NCI-H2107 treated with DMSO at 0.1 percent for 48 hours (cell line): ENCODE data around the gene FAM209A.
"Not testable (repeated sequence)": the region's sequence is repeated elsewhere in the genome, so short reads cannot be mapped to it uniquely, and the experiment has no call there.

ENCODE experiments used
- DNase-seq: peaks from one replicate; lab custom pipeline; 2025; ENCODE audit not compliant: unreplicated experiment; lab: John Stamatoyannopoulos, UW

FAM209A gene, protein sequence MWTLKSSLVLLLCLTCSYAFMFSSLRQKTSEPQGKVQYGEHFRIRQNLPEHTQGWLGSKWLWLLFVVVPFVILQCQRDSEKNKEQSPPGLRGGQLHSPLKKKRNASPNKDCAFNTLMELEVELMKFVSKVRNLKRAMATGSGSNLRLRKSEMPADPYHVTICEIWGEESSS

DNA sequence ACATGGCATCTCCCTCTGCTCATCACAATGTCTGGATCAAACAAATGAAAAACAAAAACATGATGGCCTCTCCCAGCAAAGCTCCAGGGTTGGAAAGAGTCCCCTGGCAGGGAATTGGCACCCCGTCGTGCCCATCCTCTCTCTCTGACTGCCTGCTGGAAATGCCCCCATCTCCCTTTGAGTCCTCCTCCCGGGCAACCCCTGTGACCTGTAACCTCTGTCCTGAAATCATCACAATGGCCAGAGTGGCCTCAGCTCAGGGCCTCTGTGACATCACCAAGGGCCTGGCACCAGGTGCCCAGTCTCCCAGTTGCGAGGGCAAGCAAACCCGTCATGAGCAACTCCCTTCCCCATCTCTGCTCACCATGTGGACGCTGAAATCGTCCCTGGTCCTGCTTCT is at the start of gene FAM209A:
Gene FAM209A (plus strand): TSS at position 301 of the 400 bp plus-strand sequence. CDS start 65 bp downstream, at position 366.
- DNase-seq, result not testable (repeated sequence)

DNA sequence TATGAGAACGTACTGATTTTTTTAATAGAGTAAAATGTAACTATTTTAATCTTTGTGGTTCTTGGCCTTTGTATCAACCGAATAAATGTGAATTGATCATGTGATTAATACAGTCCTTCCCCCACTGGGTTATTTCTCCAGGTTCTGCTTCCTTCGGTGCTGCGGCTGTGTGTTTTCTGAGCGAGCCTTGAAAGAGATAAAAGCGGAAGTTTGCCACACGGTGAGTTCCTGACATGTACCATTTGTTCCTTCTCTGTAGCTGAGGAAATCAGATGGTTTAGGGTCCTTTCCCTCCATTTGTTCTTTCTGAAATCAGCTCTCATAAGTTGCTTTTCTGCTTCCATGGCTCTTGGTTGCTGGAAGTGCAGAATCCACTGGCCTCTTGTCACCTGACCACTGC is 40.6 kb upstream of the FAM209A start:
- no peak for DNase-seq

DNA sequence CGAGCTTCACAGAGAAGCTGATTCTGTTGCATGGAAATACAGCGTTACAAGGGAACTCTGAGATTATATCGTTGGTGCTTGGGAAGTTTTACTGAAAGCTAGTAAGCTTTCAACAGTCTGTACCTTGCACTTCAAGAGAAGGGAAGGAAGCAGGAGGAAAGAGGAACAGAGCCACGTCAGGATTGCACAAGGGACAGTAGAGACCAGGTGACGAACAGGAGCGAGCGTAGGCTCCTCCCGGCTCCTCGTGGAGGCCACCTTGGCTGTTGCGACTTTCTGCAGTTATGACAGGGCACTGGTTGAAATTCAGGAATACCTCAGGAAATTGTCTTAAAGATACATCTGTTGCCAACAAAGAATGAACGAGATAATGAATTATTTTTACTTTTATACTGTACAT is 37.3 kb upstream of the FAM209A start:
- DNase-seq, result no peak

DNA sequence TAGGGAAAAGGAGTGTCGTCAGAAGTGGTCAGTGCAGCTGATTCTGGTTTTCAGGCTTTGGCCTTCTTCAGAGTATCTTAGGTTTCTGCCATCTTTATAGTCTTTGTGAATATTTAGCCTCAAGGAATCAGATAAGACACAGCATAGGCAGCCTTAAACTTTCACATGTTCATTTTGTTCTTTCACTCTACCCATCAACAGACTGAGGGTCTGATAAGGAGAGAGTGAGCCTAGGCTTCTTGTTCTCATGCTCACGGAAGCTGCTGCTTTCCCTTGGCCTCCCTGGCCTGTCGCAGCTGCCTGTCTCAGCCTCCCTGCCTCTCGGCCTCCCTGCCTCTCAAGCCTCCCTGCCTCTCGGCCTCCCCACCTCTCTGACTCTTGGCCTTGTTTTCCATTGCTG is 36.0 kb upstream of the FAM209A start:
- no peak for DNase-seq

DNA sequence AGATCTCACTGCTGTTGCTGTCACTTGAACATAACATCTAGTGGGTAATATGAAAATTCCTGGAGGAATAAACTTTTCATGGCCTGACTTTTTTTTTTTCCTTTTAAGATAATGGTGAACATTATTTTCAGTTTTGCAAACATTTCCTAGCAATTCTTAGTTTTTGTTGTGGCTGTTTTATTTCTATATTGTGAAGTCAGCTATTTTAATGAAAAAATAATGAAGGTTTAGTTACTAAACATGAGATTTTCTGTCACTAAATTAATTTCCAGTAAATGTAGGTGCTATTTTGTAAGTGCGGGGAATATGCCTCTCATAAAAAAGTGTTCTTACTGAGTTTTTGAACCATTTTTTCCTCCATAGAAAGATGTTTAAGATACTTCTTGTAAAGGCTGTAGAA is 23.4 kb upstream of the FAM209A start:
- DNase-seq, result no peak

DNA sequence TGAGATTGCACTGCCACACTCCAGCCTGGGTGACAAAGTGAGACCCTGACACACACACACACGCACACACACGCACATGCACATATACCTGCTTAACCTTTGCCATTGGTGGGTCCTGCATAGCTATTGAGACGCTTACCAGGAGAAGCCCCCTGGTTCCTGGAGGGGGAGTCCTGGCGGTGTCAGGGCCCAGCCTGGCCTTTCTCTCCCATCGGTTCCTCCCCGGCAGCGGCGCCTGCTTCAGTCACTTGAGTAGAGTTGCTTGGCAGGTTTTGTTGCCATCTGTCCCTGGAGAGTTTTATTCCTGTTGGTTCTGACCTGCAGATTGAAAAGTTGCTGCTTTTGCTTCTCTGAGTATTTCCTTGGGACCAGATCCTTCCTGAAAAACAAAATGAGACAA is 20.6 kb upstream of the FAM209A start:
- DNase-seq, result no peak

DNA sequence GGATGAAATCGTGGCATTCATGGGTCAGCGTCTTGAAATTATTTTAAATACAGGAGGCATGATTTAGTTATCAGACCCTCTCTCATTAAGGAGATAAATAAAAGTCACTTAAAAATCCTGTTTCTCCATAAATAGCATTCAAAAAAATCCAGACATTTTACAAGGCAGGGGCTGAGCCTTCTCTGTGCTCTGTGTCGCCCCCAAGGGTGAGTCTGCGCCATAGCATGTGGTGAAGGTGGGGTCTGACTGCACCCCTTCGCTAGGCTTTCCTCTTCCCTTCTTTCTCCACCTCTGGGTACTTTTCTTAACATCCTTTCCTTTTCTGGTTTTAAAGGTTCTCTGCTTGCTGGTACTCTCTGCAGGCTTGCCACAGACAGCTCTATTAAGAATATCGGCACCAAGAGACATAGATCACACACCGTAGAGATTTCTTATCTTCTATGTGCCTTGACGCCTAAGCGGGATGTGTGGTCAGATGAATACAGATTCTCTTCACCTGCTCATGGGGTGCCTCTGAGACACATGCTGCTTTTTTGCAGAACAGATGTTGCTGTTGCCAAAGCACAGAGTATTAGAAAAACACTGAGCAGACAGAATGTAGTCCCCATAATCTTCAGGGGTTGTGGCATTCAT is 20.1 kb upstream of the FAM209A start:
- no peak for DNase-seq

DNA sequence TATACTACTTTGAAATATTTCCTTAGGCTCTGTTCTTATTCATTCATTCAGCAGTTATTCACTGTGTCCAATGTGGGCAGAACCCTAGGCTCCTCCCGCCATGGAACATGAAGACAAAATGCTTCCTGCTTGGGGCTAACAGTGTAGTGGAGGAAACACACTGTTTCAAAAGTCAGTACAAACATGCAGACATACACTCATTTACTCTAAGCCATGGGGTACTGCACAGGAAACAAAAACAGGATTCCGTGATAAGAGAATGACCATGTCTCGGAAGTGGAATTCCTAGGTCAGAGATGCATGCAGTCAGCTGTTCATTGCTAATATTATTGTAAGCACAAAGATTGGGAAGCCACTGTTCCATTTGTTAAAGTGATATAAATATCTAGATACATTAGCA is 18.4 kb upstream of the FAM209A start:
- no peak for DNase-seq

DNA sequence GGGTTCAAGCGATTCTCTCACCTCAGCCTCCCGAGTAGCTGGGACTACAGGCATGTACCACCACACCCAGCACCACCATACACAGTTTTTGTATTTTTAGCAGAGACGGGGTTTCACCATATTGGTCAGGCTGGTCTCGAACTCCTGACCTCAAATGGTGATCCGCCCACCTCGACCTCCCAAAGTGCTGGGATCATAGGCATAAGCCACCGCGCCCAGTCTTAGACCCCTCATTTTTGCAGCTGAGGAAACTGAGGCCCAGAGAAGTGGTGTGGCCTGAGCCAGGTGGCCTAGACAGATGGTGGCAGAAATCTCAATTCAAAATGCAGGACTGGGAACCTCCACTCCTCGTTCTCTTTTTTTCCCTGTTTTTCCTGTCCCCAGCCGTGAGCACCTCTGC is 12.6 kb upstream of the FAM209A start:
- no peak for DNase-seq

DNA sequence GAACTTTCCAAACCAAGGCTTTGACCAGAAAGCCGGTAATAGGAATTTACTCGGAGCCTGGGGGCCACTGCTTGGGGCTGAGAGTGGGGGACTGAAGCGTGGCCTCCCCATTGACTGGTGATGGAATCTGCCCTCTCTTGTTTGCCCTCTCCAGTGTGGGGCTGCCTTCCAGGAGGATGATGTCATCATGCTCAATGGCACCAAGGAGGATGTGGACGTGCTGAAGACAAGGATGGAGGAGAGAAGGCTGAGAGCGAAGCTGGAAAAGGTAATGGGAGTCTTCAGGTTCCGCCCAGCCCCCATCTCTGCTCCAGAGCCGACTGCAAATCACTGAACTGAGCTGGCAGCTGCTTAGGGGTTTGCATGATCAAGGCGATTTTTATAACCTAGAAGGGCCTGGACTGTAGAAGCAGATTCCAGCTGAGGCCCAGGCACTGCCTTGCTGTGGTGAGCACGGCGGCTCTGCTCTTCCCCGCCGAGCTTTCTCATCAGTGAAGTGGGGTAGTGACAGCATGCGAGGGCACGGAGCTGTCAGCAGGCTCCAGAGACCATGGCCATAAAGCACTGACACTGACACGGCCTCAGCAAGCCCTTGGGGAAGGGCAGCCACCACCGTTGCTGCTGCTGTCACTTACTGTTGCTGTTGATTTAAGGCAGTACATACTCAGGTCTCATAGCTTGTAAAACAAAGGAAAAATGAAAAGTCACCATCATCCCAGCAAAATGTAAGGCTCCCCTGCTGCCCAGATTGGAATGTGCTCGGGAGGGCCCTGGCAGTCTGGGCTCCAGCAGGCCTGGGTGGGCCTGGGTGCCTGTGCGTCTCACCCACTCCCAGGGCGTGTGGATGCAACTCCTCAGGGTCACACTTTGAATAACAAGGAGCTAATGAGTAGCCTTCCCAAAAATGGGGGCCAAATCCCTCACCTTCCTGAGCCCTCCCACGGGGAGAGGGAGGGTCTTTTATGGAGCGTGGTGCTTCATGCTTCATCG is 11.1 kb upstream of the FAM209A start:
- no peak for DNase-seq

DNA sequence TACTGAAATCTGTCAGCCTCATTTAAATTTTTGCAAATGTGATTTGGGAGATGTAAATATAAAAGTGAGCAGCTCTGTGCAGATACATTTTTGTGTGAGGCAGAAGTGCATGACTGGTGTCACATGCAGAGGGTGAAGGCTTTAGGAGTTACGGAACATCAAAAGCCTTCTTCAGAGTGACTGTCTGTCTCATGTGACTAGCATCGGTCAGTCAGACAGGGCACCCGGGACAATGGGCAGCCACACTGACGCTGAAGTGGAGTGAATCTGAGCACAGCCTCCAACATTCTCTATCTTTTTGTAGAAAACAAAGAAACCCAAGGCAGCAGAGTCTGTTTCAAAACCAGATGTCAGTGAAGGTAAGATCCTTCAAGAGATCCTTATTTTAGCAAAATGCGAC is 7.9 kb upstream of the FAM209A start:
- DNase-seq, result no peak

DNA sequence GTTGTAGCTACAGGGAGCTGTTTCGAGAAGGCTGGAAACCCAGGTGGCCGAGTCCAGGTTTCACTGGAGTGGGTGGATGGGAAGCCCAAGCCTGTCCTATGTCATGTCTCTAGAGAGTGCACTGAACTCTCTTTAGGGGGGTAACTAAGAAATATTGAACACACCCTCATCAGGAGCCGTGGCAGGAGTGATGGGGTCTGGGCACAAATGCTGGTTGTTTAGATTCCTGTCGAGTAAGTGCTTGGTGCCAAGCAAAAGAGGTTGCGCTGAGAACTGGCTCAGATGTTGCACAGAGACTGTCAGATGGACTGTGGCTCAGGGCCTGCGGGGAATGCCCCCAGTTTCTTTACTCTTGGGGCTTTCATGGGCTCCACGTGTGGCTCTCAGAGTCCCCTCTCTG is 7.3 kb upstream of the FAM209A start:
- no peak for DNase-seq

DNA sequence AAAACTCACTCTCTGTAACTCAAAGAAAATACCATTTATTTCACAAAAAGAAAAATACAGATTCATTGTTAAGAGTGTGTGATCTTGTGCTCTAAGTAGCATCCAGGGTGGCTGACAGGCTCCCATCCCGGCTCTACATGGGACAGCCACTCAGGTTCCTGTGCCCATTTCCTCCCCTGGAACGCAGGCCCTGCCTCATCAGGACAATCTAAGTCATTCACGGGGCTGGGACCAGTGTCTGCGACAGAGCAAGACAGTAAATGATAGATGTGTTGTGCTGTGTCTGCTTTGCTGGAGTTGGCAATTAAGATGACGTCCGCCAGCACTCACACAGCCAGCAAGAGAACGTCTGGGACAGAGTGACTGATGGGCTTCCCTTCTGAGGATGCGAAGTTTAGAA is 6.9 kb upstream of the FAM209A start:
- no peak for DNase-seq

DNA sequence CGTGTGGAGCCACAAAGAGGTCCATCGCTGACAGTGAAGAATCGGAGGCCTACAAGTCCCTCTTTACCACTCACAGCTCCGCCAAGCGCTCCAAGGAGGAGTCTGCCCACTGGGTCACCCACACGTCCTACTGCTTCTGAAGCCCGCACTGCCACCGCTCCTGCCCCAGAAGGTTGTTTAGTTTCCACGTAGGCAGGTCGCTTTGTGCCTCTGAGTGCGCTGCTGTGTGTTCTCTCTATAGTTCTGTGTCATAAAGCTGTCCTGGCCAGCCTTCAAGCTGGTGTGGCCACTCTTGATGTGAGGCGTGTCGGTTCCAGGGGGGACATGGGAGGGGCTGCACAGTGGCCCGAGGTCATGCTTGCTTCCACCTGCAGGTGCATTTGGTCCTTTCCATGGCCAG is 6.4 kb upstream of the FAM209A start:
- no peak for DNase-seq

DNA sequence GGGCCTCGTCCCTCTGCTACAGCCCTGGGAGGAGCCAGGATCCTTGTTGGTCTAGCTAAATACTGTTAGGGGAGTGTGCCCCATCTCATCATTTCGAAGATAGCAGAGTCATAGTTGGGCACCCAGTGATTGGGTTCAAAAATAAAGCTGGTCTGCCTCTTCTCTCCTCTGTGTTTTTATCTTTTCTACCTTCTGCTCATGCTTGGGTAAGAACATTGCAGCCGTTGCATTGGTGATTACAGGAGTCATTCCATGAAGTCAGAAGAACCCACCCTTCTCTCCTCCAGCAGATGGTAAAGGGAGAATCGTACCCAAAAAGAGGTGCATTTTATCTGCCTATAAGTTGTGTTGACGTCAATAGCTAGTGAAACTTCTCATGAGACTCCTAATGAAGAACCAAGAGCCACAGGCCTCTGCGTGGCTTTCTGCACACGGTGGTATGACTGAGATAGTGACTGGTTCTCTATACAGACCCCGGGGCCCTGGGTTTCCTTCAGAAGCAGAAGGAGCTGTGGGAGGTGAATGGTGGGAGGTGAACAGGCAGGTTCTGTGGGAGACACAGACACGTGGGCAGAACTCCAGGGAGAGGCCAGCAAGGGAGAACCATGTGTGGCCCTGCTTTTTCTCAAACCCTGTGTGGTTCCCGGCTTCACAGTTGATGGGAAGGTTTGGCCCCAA is 5.7 kb upstream of the FAM209A start:
- DNase-seq, result no peak

DNA sequence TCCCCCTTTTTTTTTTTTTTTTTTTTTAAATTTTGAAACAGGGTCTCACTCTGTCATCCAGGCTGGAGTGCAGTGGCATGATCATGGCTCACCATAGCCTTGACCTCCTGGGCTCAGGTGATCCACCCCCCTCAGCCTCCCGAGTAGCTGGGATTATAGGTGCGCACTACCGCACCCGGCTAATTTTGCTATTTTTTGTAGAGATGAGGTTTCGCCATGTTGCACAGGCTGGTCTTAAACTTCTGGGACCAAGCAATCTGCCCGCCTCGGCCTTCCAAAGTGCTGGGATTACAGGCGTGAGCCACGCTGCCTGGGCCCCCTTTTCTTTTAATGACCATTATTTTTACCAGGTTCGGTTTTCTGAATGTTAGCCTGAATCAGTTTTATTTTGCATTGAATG is 5.0 kb upstream of the FAM209A start:
- DNase-seq, result no peak

DNA sequence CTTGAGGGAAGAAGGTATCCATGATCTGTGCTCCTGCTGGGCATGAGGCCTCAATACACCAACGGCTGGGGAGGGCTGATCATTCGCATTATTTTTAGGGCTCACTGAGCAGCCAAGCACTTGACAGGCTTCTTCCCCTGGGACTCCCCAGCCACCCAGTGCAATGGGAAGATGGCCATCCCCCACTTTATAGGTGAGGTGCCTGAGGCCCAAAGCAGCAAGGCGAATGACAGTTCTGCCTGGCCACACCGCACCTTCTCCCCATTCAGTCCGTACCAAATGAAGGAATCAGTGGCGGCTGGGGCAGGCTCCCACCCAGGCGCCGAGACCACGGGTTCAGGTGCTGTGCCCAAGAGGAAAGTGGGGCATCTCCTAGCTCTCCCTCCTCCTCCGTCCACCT is 4.4 kb upstream of the FAM209A start:
- DNase-seq, result no peak

DNA sequence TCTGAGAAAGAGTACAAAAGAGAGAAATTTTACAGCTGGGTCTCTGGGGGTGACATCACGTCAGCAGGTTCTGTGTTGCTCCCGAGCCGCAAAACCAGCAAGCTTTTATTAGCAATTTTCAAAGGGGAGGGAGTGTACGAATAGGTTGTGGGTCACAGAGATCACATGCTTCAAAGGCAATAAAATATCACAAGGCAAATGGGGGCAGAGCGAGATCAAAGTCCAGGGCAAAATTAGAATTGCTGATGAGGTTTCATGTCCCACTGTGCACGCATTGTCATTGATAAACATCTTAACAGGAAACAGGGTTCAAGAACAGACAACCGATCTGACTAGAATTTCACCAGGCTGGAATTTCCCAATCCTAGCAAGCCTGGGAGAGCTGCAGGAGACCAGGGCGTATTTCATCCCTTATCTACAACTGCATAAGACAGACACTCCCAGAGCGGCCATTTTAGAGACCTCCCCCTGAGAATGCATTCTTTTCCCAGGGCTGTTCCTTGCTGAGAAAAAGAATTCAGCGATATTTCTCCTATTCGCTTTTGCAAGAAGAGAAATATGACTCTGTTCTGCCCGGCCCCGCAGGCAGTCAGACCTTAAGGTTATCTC is 3.7 kb upstream of the FAM209A start:
- not testable (repeated sequence) for DNase-seq

DNA sequence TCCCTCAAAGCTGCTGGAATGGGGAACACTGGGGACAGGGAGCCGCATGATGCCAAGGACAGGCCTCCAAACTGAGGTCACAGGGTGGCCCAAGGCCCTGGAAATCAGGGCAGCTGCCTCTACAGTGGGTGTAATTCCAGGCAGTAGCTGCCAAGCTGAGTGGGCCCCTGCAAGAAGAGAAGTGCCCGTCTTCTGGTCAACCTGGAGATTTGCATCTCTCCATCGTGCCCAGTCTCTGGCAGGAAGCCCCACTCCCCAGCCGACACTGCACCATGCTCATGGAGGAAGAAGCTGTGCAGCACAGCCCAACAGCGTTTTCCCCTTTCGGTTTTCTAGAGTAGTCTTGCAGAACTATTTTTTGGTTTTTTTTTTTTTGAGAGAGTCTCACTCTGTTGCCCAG is 2.2 kb upstream of the FAM209A start:
- DNase-seq, result no peak

DNA sequence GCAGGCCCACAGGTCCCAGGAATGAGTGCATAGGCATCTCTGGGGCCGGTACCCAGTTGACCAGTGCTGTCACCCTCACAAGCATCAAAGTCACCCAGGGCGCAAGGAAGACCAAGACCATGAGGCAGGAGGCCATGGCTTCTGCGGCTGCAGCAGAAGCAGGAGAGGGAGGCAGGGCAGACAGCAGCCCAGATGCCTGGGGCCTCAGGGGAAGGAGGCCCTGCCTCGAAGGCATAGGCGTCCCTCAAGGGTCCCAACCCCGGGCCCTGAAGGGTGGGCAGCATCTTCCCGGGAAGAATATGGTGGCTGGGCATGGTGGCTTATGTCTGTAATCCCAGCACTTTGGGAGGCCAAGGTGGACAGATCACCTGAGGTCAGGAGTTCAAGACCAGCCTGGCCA is 3.0 kb downstream of the FAM209A start:
- no peak for DNase-seq

DNA sequence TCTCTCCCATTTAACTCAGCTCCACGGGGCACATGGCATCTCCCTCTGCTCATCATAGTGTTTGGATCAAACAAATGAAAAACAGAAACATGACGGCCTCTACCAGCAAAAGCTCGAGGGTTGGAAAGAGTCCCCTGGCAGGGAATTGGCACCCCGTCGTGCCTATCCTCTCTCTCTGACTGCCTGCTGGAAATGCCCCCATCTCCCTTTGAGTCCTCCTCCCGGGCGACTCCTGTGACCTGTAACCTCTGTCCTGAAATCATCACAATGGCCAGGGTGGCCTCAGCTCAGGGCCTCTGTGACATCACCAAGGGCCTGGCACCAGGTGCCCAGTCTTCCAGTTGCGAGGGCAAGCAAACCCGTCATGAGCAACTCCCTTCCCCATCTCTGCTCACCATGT is 8.4 kb downstream of the FAM209A start, which contains the start of gene FAM209B:
Gene FAM209B (plus strand): TSS at position 301 of the 400 bp plus-strand sequence. CDS start 96 bp downstream, at position 397.
- not testable (repeated sequence) for DNase-seq
